WTC11 (cell line): Measurements from ENCODE around the gene TBC1D21. TPM values are rescaled to one million over a fixed set of nuclear protein-coding genes. Genes with fewer than 3 reads are reported as not detected.

Source experiments
- ATAC-seq: fragments of 200-7000 bp; cut with Tn5 transposase; 2 replicates; pipeline ENCODE4 v1.10.0; 2021; ENCODE audit warnings: mild to moderate bottlenecking, moderate library complexity
- CTCF ChIA-PET: fragments of 300-600 bp; sonication (Branson Sonifier 250); formaldehyde crosslinking; loops from one replicate; lab custom pipeline; 2021; ENCODE audit warnings: antibody characterized with exemption; lab: Charles Lee
- POLR2A ChIA-PET: fragments of 350-600 bp; sonication (Branson Sonifier 250); formaldehyde crosslinking; loops from one replicate; lab custom pipeline; 2021; ENCODE audit warnings: antibody characterized with exemption; lab: Charles Lee
- DNase-seq: peaks from one replicate; pipeline ENCODE4 v3.0.0; 2021; ENCODE audit warnings: low spot score
- H3K27ac Mint-ChIP-seq: 2 replicates; pipeline ENCODE4 v1.8.0; 2021; ENCODE audit warnings: mixed read lengths
- H3K27me3 Mint-ChIP-seq: 2 replicates; pipeline ENCODE4 v1.8.0; 2021; ENCODE audit warnings: low read depth, mild to moderate bottlenecking, moderate library complexity, mixed read lengths
- H3K36me3 Mint-ChIP-seq: 2 replicates; pipeline ENCODE4 v1.8.0; 2021; ENCODE audit warnings: mixed read lengths
- H3K4me1 Mint-ChIP-seq: 2 replicates; pipeline ENCODE4 v1.8.0; 2022; ENCODE audit warnings: mixed read lengths
- H3K4me3 Mint-ChIP-seq: 2 replicates; pipeline ENCODE4 v1.8.0; 2021; ENCODE audit warnings: mild to moderate bottlenecking, moderate library complexity, mixed read lengths
- H3K9me3 Mint-ChIP-seq: 2 replicates; pipeline ENCODE4 v1.8.0; 2021; ENCODE audit warnings: mixed read lengths
- AR ChIP-seq: fragments of 250-450 bp; sonication (Bioruptor Pico); IDR thresholded peaks from 2 replicates; pipeline ENCODE4 v1.9.0; 2021; ENCODE audit warnings: mild to moderate bottlenecking
- ATF6 ChIP-seq: sonication (generic); formaldehyde crosslinking; IDR thresholded peaks from 2 replicates; pipeline ENCODE4 v1.8.1; 2023; ENCODE audit warnings: mild to moderate bottlenecking, missing genetic modification reagents
- CREB1 ChIP-seq: sonication (generic); formaldehyde crosslinking; IDR thresholded peaks from 2 replicates; pipeline ENCODE4 v1.8.0; 2023; ENCODE audit warnings: mild to moderate bottlenecking, missing genetic modification reagents
- CTCF ChIP-seq: fragments of 200-600 bp; IDR thresholded peaks from 2 replicates; pipeline ENCODE4 v1.8.0; 2022; ENCODE audit warnings: antibody characterized with exemption
- E2F1 ChIP-seq: sonication (generic); formaldehyde crosslinking; IDR thresholded peaks from 2 replicates; pipeline ENCODE4 v1.8.0; 2022; ENCODE audit warnings: mild to moderate bottlenecking, missing genetic modification reagents
- E2F4 ChIP-seq: sonication (generic); formaldehyde crosslinking; IDR thresholded peaks from 2 replicates; pipeline ENCODE4 v1.8.1; 2022; ENCODE audit warnings: low read depth, mild to moderate bottlenecking, moderate library complexity, missing genetic modification reagents, borderline replicate concordance
- EMX1 ChIP-seq: fragments of 250-450 bp; sonication (Bioruptor Pico); IDR thresholded peaks from 2 replicates; pipeline ENCODE4 v1.8.0; 2021; ENCODE audit warnings: mild to moderate bottlenecking
- ESRRA ChIP-seq: sonication (generic); formaldehyde crosslinking; IDR thresholded peaks from 2 replicates; pipeline ENCODE4 v1.8.1; 2022; ENCODE audit warnings: mild to moderate bottlenecking, missing genetic modification reagents, borderline replicate concordance
- ETV6 ChIP-seq: sonication (generic); formaldehyde crosslinking; IDR thresholded peaks from 2 replicates; pipeline ENCODE4 v1.8.1; 2022; ENCODE audit warnings: mild to moderate bottlenecking, missing genetic modification reagents
- GABPB1 ChIP-seq: sonication (generic); formaldehyde crosslinking; IDR thresholded peaks from 2 replicates; pipeline ENCODE4 v1.8.1; 2023; ENCODE audit warnings: mild to moderate bottlenecking, missing genetic modification reagents
- NR2C2 ChIP-seq: sonication (generic); formaldehyde crosslinking; IDR thresholded peaks from 2 replicates; pipeline ENCODE4 v1.8.0; 2022; ENCODE audit warnings: mild to moderate bottlenecking, missing genetic modification reagents
- ZMAT4 ChIP-seq: fragments of 250-450 bp; sonication (Bioruptor Pico); IDR thresholded peaks from 2 replicates; pipeline ENCODE4 v1.9.0; 2021; ENCODE audit warnings: mild to moderate bottlenecking
- ZNF138 ChIP-seq: sonication (generic); formaldehyde crosslinking; conservative IDR thresholded peaks from 2 replicates; pipeline ENCODE4 v1.8.1; 2022; ENCODE audit warnings: mild to moderate bottlenecking, moderate library complexity, missing genetic modification reagents
- ZNF219 ChIP-seq: sonication (generic); formaldehyde crosslinking; IDR thresholded peaks from 2 replicates; pipeline ENCODE4 v1.8.0; 2023; ENCODE audit warnings: missing genetic modification reagents, mild to moderate bottlenecking, borderline replicate concordance
- ZNF281 ChIP-seq: sonication (generic); formaldehyde crosslinking; IDR thresholded peaks from 2 replicates; pipeline ENCODE4 v1.8.0; 2023; ENCODE audit warnings: mild to moderate bottlenecking, missing genetic modification reagents
- ZNF317 ChIP-seq: sonication (generic); formaldehyde crosslinking; IDR thresholded peaks from 2 replicates; pipeline ENCODE4 v1.8.1; 2023; ENCODE audit warnings: low read depth, mild to moderate bottlenecking, moderate library complexity, missing genetic modification reagents, borderline replicate concordance
- ZNF396 ChIP-seq: fragments of 250-450 bp; sonication (Bioruptor Pico); IDR thresholded peaks from 2 replicates; pipeline ENCODE4 v1.8.0; 2021; ENCODE audit warnings: mild to moderate bottlenecking, moderate library complexity, borderline replicate concordance
- ZNF671 ChIP-seq: fragments of 250-450 bp; sonication (Bioruptor Pico); IDR thresholded peaks from 2 replicates; pipeline ENCODE4 v1.8.0; 2021; ENCODE audit warnings: mild to moderate bottlenecking
- ZSCAN18 ChIP-seq: fragments of 250-450 bp; sonication (Bioruptor Pico); IDR thresholded peaks from 2 replicates; pipeline ENCODE4 v2.1.2; 2022; ENCODE audit warnings: mild to moderate bottlenecking, moderate library complexity
- total RNA-seq: library from RNA; stranded (reverse); gene quantifications from 3 replicates; pipeline ENCODE4 v1.2.3, GENCODE V29; 2021

TBC1D21 gene
- total RNA-seq, 1 experiment from 2014 or later = not detected

GRCh38 chr15:73843787-73844186 lies 29.6 kb upstream of the TBC1D21 start:
- ChIA-PET CTCF (interaction anchor here (1.2 to 5.4 kb wide), 2 partner anchors 23 to 139 kb away, joined by 3 to 23 read pairs; no protein-coding TSS in a partner anchor), POLR2A (no interaction called here)
- ATAC-seq (no peak), DNase-seq (no peak)
- Mint-ChIP-seq H3K9me3 (peaks cover 4% of the 10 kb centered on the region), H3K27ac (no peak overlapping the region), H3K4me1 (peaks cover 22% of the 10 kb centered on the region), H3K27me3 (peaks cover 4% of the 10 kb centered on the region; the same call in 1 of the 2 replicates), H3K4me3 (no peak overlapping the region), H3K36me3 (no peaks in the 10 kb centered on the region)
- TF ChIP-seq ZNF671 (CRISPR knock-in tag) (no peak), ZNF317 (CRISPR knock-in tag) (no peak), EMX1 (no peak), E2F1 (CRISPR knock-in tag) (no peak), ESRRA (CRISPR knock-in tag) (no peak), CREB1 (CRISPR knock-in tag) (no peak), NR2C2 (CRISPR knock-in tag) (no peak), ZNF138 (no peak)

GRCh38 chr15:73844356-73844755 lies 29.0 kb upstream of the TBC1D21 start:
- Mint-ChIP-seq H3K27ac (no peak overlapping the region), H3K27me3 (peaks cover 4% of the 10 kb centered on the region; the same call in 1 of the 2 replicates), H3K4me1 (peaks cover 18% of the 10 kb centered on the region), H3K9me3 (peaks cover 4% of the 10 kb centered on the region), H3K36me3 (no peaks in the 10 kb centered on the region), H3K4me3 (no peak overlapping the region)
- CTCF ChIA-PET = interaction anchor here (1.2 to 5.4 kb wide), 4 partner anchors 22 to 140 kb away, joined by 3 to 23 read pairs (median 4); partner anchors contain the start of gene TBC1D21
- no peak for TF ChIP-seq GABPB1
- TF ChIP-seq AR (CRISPR knock-in tag) = no peak
- TF ChIP-seq ZMAT4 (CRISPR knock-in tag) = no peak
- no peak for TF ChIP-seq ZSCAN18 (CRISPR knock-in tag)
- no peak for TF ChIP-seq EMX1
- TF ChIP-seq CTCF = no peak
- no peak for TF ChIP-seq ETV6 (CRISPR knock-in tag)
- no peak for TF ChIP-seq E2F4 (CRISPR knock-in tag)
- TF ChIP-seq ZNF281 (CRISPR knock-in tag) = no peak
- TF ChIP-seq ZNF219 (CRISPR knock-in tag) = no peak
- no peak for TF ChIP-seq E2F1 (CRISPR knock-in tag)
- TF ChIP-seq ATF6 (CRISPR knock-in tag) = no peak
- TF ChIP-seq ZNF396 = no peak
- POLR2A ChIA-PET = no interaction called here
- ATAC-seq (peak; percentile 48; the same call in 1 of the 2 replicates), DNase-seq (no peak)
